GM10266 (cell line): ENCODE data around the gene PIGK.

Experiments
- DNase-seq: peaks from one replicate; pipeline ENCODE4 v3.0.0; 2012; ENCODE audit errors: extremely low spot score
- CTCF ChIP-seq: IDR thresholded peaks from 2 replicates; pipeline ENCODE4 v1.5.1; 2012; ENCODE audit warnings: mild to moderate bottlenecking, low read depth; ENCODE audit not compliant: control insufficient read depth, insufficient read depth; ENCODE audit errors: missing control alignments

PIGK gene

GRCh38 chr1:77239311-77239710 is 20.1 kb upstream of the PIGK start:
- no peak for TF ChIP-seq CTCF
- DNase-seq = no peak

DNA sequence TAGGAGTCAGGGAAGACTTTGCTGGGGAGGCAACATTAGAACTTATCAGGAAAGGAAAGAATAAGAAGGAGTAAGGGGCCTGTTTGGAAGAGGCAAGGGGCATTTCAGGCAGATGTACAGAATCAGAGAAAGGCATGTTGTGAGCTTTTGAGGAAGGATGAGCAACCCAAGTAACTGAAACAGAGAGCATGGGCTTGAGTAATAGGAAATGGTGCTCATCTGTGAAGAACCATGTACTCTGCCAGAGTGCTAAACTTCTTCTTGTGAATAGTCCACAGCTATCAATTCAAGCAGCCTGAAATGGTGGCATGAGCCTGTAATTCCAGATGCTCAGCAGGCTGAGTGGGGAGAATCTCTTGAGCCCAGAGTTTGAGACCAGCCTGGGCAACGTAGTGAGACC is 19.2 kb upstream of the PIGK start:
- DNase-seq = no peak
- no peak for TF ChIP-seq CTCF

DNA sequence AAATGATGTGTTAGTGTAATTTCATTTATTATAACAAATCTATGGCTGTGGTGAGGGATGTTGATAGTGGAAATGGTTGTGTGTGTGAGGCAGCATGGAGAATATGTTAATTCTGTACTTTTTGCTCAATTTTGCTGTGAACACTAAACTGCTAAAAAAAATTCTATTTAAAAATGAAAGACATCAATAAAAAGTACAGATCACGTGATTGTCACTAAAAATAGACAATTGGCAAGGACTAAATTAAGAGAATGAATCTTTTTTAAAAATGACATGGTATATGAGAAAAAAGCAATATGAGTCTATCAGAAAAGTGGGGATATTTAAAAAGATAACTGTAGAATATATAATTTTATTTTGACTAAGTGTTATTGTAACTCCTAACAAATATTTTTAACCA is 15.7 kb upstream of the PIGK start:
- DNase-seq = no peak

DNA sequence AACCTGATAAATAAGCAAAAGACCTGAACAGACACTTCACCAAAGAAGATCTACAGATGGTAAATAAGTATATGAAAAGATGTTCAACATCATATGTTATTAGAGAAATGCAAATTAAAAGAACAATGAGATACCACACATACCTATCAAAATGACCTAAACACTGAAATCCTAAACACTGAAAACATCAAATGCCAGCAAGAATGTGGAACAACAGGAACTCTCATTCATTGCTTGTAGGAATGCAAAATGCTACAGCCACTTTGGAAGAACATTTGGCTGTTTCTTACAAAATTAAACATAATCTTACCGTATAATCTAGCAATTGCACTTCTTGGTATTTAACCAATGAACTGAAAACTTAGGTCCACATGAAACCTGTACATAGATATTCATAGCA is 14.9 kb upstream of the PIGK start:
- no peak for TF ChIP-seq CTCF
- no peak for DNase-seq

More for the DNA sequence above, 15.7 kb upstream of the PIGK start:
- TF ChIP-seq CTCF = no peak

DNA sequence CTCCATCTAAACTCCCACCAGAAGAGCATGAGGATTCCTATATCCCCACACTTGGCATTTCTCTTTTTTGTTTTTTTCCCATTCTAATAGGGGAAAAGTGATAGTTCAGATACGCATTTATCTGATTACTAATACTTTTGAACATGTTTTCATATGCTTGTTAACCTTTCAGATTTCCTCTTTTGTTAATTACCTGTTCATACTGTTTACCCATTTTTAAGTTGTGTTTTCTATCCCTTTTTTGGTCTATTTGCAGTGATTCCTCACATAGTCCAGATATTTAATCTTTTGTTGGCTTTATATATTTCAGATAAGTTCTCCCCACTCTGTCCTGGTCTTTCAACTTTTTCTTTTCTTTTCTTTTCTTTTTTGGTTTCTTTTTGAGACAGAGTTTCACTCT is 13.6 kb upstream of the PIGK start:
- TF ChIP-seq CTCF = no peak
- DNase-seq = no peak

- no peak for DNase-seq
- no peak for TF ChIP-seq CTCF
Measured at GRCh38 chr1:77230051-77230450, 10.8 kb upstream of the PIGK start.

GRCh38 chr1:77228836-77229235 is 9.6 kb upstream of the PIGK start:
- no peak for TF ChIP-seq CTCF
- DNase-seq = no peak
